Activated CD4-positive, alpha-beta T cell treated with anti-CD3 and anti-CD28 coated beads for 24 hours (primary cell): ENCODE results near the gene CGGBP1.
"Not testable (repeated sequence)": the region's sequence is repeated elsewhere in the genome, so short reads cannot be mapped to it uniquely, and the experiment has no call there.

Experiments used
- DNase-seq, 2 donors: peaks; one replicate each; pipeline ENCODE4 v3.0.0-alpha.2; 2020; ENCODE audit warnings: low read depth in 2 of 2

CGGBP1 gene

DNA sequence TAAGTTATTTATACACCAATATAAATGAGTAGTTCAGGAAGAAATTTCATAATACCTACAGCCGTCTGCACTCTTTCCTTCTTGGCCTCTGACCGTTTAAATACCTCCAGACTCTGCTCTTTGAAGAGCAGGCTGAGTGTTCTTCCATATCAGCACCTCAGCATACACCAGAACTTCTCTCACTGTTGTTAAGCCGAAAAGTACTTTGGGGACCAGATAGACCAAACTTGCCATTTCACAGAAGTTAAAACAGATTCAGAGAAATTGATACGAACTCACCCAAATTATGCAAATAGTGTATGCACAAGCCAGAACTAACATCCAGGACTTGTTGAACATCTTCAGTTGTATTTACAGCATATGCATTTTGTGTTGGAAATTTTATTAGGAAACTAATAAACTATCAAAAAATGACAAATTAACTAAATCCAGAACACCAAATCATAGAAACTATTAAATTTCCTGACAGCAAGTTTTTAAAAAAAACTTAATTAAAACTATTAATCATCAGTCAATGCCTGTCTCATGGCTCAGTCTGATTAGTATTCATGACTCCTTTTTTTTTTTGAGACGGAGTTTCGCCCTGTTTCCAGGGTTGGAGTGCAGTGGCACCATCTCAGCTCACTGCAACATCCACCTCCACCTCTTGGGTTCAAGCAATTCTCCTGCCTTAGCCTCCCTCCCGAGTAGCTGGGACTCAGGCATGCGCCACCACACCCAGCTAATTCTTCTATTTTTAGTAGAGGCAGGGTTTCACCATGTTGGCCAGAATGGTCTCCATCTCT is 24.1 kb downstream of the CGGBP1 start:
- no peak for DNase-seq

- no peak for DNase-seq
These were observed 25.0 kb downstream of the CGGBP1 start for GRCh38 chr3:88033808-88034207.

GRCh38 chr3:88033079-88033478 is 25.7 kb downstream of the CGGBP1 start:
- no peak for DNase-seq

GRCh38 chr3:88032245-88032644 is 26.6 kb downstream of the CGGBP1 start:
- no peak for DNase-seq

GRCh38 chr3:88031642-88032077 is 27.1 kb downstream of the CGGBP1 start:
- DNase-seq, result no peak

DNA sequence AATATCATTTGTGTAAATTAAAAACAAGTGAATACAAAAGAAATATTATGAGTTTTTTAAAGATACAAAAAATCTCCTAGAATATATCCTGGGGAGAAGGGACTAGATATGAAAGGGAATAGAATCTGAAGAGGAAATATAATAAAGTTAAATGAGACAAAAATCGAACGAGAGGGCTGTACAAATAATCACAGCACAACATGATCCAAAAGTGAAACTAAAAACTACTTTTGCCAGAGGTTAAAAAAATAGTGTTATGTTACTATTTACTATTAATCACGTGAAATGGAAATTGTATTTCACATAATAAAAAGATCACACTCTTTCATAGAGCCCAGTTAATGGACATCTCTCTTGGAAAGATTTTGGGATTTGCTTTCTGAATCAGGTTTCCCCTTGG is 28.6 kb downstream of the CGGBP1 start:
- DNase-seq, result no peak

- no peak for DNase-seq
These were observed 29.9 kb downstream of the CGGBP1 start for GRCh38 chr3:88028876-88029275.

GRCh38 chr3:88025001-88025552 is 33.7 kb downstream of the CGGBP1 start:
- DNase-seq, result no peak

- DNase-seq, result no peak
These were observed 39.8 kb downstream of the CGGBP1 start for GRCh38 chr3:88019024-88019423.

DNA sequence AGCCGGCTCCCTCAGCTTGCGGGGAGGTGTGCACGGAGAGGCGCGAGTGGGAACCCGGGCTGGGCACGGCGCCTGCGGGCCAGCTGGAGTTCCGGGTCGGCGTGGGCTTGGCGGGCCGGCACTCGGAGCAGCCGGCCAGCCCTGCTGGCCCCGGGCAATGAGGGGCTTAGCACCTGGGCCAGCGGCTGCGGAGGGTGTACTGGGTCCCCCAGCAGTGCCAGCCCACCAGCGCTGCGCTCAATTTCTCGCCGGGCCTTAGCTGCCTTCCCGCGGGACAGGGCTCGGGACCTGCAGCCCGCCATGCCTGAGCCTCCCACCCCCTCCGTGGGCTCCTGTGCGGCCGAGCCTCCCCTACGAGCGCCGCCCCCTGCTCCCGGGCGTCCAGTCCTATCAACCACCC is 43.1 kb downstream of the CGGBP1 start:
- not testable (repeated sequence) for DNase-seq

DNA sequence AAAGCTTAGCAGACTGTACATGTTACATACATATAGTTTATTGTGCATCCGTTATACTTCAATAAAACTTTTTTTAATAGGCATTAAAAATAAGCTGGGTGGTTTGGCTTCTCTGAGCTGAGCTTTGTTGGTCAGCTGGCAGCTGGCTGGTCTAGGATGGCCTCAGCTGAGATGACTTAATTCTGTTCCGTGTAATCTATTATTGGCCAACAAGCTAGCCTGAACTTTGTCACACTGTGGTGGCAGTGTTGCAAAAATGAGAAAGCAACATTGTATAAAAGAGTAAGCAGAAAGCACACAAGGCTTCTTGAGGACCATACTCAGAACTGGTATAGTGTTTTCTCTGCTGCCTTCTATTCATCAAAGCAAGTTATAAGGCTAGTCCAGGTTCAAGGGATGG is 45.2 kb downstream of the CGGBP1 start:
- no peak for DNase-seq

- no peak for DNase-seq
These were observed 48.0 kb downstream of the CGGBP1 start for GRCh38 chr3:88010810-88011209.

DNA sequence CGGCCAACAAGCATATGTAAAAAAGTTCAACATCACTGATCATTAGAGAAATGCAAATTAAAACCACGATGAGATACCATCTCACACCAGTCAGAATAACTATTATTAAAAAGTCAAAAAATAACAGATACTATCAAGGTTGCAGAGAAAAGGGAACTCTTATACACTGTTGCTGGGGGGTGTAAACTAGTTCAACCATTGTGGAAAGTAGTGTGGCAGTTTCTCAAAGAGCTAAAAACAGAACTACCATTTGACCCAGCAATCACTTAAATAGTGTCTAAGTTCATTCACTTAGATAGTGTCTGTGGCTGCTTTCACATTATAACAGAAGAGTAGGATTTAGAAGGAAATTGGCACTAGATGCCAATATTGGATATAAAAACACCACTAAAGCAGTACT is 49.7 kb downstream of the CGGBP1 start:
- no peak for DNase-seq

- no peak for DNase-seq
These were observed 53.7 kb downstream of the CGGBP1 start for GRCh38 chr3:88005066-88005465.

- peak in 1 of 2 donors; percentile 9 for DNase-seq
These were observed 55.6 kb downstream of the CGGBP1 start for GRCh38 chr3:88003115-88003755.

- no peak for DNase-seq
These were observed 56.4 kb downstream of the CGGBP1 start for GRCh38 chr3:88002448-88002847.
